SIG-M5 (cell line): ENCODE measurements around the gene C1orf174.

ENCODE experiments used
- DNase-seq: peaks from one replicate; lab custom pipeline; 2025; lab: John Stamatoyannopoulos, UW

C1orf174 gene

GRCh38 chr1:3868464-3869006 lies 31.5 kb downstream of the C1orf174 start:
- DNase-seq, result no peak

- no peak for DNase-seq
Observed at GRCh38 chr1:3865606-3866160, 34.4 kb downstream of the C1orf174 start.

GRCh38 chr1:3864884-3865283 lies 35.2 kb downstream of the C1orf174 start:
- no peak for DNase-seq

DNA sequence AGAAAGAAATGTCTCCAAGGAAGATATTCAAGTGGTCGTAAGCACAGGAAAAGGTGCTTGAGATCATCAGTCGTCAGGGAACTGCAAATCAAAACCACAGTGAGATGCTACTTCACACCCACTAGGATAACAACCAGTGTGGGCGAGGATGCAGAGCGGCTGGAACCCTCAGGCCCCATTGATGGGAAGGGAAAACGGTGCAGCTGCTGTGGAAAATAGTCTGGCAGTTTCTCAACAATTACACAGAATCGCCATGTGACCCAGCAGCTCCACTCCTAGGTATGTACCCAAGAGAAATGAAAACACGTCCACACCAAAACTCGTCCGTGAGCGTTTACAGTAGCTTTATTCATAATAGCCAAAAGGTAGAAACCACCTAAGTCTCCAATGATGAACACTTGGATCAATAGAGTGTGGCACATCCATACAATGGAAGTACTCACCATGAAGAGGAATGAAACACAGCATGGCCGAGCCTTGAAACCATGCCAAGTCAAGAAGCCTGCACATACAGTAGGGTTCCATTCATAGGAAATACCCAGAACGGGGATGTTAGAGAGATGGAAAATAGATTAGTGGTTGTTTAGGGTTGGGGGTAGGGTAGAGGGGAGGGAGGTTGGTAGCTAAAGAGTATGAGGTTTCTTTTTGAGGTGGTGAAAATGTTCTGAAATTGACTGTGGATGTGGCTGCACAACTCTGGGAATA lies 36.7 kb downstream of the C1orf174 start:
- DNase-seq, result no peak

DNA sequence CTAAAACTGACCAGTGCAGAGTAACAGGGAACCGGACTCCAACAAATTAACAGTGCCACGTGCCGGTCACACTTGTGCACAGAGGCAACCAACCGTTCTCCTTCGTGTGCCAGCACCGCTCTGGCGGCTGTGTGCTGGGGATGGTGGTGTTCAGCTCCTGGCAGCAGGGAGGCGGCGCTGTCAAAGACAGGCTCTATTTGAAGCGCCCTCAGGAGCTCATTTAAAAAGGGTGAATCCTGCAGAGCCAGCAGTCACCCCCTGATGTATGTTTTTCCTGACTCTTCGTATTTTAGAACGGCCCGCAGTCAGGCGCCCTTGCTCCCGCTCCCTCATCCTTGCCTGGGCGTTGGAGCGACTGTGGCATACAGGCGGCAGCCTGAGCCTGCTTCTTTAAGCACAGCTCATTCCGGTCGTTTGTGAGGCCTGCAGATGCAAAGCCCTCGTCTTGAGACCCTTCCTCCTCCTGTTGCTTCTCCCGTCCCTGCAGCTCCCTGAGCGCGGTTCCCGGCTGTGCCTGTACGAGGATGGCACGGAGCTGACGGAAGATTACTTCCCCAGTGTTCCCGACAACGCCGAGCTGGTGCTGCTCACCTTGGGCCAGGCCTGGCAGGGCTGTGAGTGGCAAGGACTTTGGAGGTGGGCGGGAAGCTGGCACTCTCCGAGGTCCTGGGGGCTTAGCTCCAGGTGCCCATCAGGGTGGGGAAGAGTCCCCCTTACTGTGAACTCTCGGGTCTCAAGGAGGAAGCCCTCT lies 41.7 kb downstream of the C1orf174 start:
- no peak for DNase-seq

DNA sequence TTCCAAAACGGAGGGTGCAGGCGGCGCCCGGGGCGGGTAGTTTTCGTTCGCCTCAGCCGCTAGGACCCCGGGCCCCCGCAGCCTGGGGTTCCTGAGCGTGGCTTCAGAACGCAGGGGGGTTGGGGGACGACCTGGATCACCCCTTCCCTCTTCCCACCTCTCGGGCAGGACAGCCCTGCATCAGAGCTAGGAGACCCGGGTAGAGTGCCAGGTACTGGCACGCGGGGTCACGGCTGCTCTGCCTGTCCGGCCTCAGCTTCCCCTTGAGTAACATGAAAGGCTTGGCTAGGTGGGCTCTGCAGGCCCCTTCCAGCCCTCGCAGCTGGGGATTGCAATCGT lies 42.3 kb downstream of the C1orf174 start:
- no peak for DNase-seq

GRCh38 chr1:3856923-3857790 lies 42.9 kb downstream of the C1orf174 start, which contains the start of the genes CEP104 and DFFB:
Gene CEP104 (minus strand): TSS chr1:3857211. CDS start chr1:3852407, 4,804 bp downstream.
Gene DFFB (plus strand): TSS chr1:3857476. CDS start chr1:3857604, 128 bp downstream.
- DNase-seq, result peak; percentile 46

GRCh38 chr1:3852711-3853485 lies 47.2 kb downstream of the C1orf174 start:
- no peak for DNase-seq

DNA sequence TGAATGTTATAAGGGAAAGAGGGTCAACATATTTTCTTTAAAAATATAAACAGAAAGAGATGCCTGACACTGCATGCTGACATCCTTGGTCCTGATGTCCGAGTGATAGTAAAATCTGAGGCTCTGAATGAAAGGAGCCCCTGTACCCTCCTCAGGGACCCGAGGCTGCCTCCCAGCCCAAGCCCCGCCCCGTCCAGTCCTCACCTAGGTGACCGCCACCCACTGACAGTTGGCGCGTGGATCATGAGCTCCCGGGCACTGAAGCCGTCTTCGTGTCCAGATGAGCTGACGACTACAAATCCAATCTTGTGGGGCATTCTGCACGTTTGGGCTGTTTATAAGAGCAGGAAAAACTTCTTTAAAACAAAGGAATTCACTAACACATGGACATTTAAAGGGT lies 48.0 kb downstream of the C1orf174 start:
- DNase-seq, result no peak

GRCh38 chr1:3851292-3851691 lies 48.8 kb downstream of the C1orf174 start:
- no peak for DNase-seq

DNA sequence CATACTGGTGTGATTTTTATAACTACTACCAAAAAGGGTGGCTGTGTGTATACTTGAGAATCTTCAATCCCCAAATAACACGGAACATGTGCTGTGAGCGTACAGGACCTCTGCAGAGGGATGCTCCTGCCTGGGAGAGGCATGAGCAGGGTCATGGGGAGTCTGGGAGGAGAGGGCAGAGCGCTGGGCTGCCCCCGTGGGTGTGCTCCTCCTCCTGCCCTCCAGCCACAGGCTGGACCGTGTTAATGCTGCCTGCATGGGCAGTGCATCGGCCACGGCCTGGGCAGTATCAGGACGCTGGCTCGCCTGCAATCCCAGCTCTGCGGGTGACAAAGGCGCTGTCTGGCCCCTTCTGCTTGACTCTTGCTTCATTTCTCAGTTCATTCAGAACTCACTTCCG lies 49.2 kb downstream of the C1orf174 start:
- DNase-seq, result no peak

- no peak for DNase-seq
Observed at GRCh38 chr1:3847081-3847480, 53.0 kb downstream of the C1orf174 start.

DNA sequence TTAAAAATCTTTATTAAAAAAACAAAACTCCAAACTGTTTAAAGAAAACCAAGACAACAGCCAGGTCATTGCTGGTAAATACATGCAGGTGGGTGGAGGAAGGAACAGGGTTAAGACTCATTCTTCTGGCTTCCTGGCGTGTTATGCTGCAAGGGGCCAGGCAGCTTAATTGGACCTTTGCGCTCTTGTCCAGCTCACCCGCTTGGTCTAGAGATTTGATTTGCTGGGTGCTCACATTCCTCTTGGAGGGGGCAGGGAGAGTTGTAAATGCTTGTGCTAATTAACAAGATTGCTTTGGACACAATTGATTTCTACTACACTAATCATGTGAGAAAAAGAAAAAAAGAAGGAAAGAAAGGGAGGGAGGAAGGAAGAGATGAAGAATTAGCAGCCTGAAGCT lies 53.5 kb downstream of the C1orf174 start:
- no peak for DNase-seq

DNA sequence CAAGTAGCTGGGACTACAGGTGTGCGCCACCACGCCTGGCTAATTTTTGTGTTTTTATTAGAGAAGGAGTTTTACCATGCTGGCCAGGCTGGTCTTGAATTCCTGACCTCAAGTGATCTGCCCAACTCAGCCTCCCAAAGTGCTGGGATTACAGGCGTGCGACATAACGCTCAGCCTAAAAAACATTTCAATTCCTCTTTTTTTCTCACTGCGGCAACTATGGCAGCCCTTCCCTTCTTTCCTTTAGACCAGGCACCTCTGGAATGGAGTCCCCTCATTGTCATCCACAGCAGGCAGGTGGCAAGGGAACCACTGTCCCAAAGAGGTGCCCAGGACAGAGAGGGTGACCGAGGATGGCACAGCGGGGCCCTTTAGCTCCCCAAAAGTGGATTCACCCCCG lies 57.2 kb downstream of the C1orf174 start:
- no peak for DNase-seq

- no peak for DNase-seq
Observed at GRCh38 chr1:3841491-3841890, 58.6 kb downstream of the C1orf174 start.
